ENCODE data around the gene TRIM72. TPM values are rescaled to one million over a fixed set of nuclear protein-coding genes. Genes with fewer than 3 reads are reported as not detected.

TRIM72 gene
- total RNA-seq, 4 donors from 2014 or later, result under 0.01 to 0.60 (median 0.21) TPM; not detected in 1

- DNase-seq (ENCODE audit: low spot score in 2 of 2), result no peak
- H3K9me3 ChIP-seq, result no peaks in the 10 kb centered on the region
- no peak overlapping the region for H3K27ac ChIP-seq
- no peak for TF ChIP-seq EP300 (IDR thresholded peaks at IDR 0.05)
- TF ChIP-seq CTCF (IDR thresholded peaks at IDR 0.05), result no peak
- H3K27me3 ChIP-seq, result no peaks in the 10 kb centered on the region
- no peaks in the 10 kb centered on the region for H3K36me3 ChIP-seq
- H3K4me1 ChIP-seq, result peaks cover 0 to 7% (median 0%) of the 10 kb centered on the region in 4 donors
- no peak overlapping the region for H3K4me3 ChIP-seq
- 79 to 83% methylated on average over 8 of the region's 8 CpGs for WGBS, 2 donors
Observed at GRCh38 chr16:31256466-31256865, 42.5 kb downstream of the TRIM72 start.

- H3K27me3 ChIP-seq, result no peaks in the 10 kb centered on the region
- H3K27ac ChIP-seq, result no peak overlapping the region
- H3K4me1 ChIP-seq, result peaks cover 0 to 7% (median 0%) of the 10 kb centered on the region in 4 donors
- no peaks in the 10 kb centered on the region for H3K9me3 ChIP-seq
- DNase-seq (ENCODE audit: low spot score in 2 of 2), result no peak
- TF ChIP-seq EP300 (IDR thresholded peaks at IDR 0.05) (no peak), CTCF (IDR thresholded peaks at IDR 0.05) (no peak), POLR2A (IDR thresholded peaks at IDR 0.05) (no peak)
- no peaks in the 10 kb centered on the region for H3K36me3 ChIP-seq
- no peak overlapping the region for H3K4me3 ChIP-seq
- 78 to 93% methylated on average over 4 of the region's 4 CpGs for WGBS, 2 donors
Observed at GRCh38 chr16:31258366-31258765, 44.4 kb downstream of the TRIM72 start.

GRCh38 chr16:31260136-31260931, 46.4 kb downstream of the TRIM72 start:
- Histone ChIP-seq H3K27ac (peak overlapping the region in 1 of 4 donors; percentile 29), H3K9me3 (no peaks in the 10 kb centered on the region), H3K4me3 (peak overlapping the region in 2 of 4 donors; percentile 5 to 43), H3K36me3 (no peaks in the 10 kb centered on the region), H3K4me1 (peaks cover 0 to 7% (median 0%) of the 10 kb centered on the region in 4 donors), H3K27me3 (no peaks in the 10 kb centered on the region)
- no peak for DNase-seq (ENCODE audit: low spot score in 2 of 2)
- TF ChIP-seq POLR2A (IDR thresholded peaks at IDR 0.05), result no peak
- TF ChIP-seq CTCF (IDR thresholded peaks at IDR 0.05), result no peak
- no peak for TF ChIP-seq EP300 (IDR thresholded peaks at IDR 0.05)
- 66 to 70% methylated on average over 14 of the region's 14 CpGs for WGBS, 2 donors

- Histone ChIP-seq H3K27ac (no peak overlapping the region), H3K4me3 (no peak overlapping the region), H3K36me3 (no peaks in the 10 kb centered on the region), H3K27me3 (no peaks in the 10 kb centered on the region), H3K9me3 (no peaks in the 10 kb centered on the region), H3K4me1 (peaks cover 0 to 7% (median 0%) of the 10 kb centered on the region in 4 donors)
- no peak for DNase-seq (ENCODE audit: low spot score in 2 of 2)
- 57 to 68% methylated on average over 3 of the region's 3 CpGs for WGBS, 2 donors
- TF ChIP-seq EP300 (IDR thresholded peaks at IDR 0.05) (no peak), POLR2A (IDR thresholded peaks at IDR 0.05) (no peak), CTCF (IDR thresholded peaks at IDR 0.05) (no peak)
Observed at GRCh38 chr16:31262084-31262483, 48.2 kb downstream of the TRIM72 start.
